Spleen (tissue), 7 donors: ENCODE data around the gene TOP3B.
"Not testable (repeated sequence)": the region's sequence is repeated elsewhere in the genome, so short reads cannot be mapped to it uniquely, and the experiment has no call there.

ENCODE experiments used
- POLR2AphosphoS5 ChIP-seq, 3 donors: sonication (generic); formaldehyde crosslinking; IDR thresholded peaks; one replicate each; pipeline ENCODE4 v1.5.1; 2017; ENCODE audit warnings: antibody characterized with exemption in 3 of 3
- TF ChIP-seq, protein P1 (sequence below), 11 experiments: fragments of 200-600 bp in 7 of 11; fragments of 450-650 bp in 4 of 11; sonication (generic) in 4 of 11; IDR thresholded peaks in 8 of 11; conservative IDR thresholded peaks in 3 of 11; 1 replicate in 7 of 11; 2 replicates in 4 of 11; pipeline versions ENCODE4 v1.4.0 to v1.8.0; 2016 to 2021; ENCODE audit warnings: antibody characterized with exemption in 11 of 11, inconsistent platforms in 4 of 11, mild to moderate bottlenecking in 1 of 11
- donor health status: DM: no; HTN: no; CAD: no; lungs with moderate emphysema.
- donor health status: DM: no; HTN: no; CAD: no.
- donor health status: DM: no; HTN: no; CAD: no.

DNA sequence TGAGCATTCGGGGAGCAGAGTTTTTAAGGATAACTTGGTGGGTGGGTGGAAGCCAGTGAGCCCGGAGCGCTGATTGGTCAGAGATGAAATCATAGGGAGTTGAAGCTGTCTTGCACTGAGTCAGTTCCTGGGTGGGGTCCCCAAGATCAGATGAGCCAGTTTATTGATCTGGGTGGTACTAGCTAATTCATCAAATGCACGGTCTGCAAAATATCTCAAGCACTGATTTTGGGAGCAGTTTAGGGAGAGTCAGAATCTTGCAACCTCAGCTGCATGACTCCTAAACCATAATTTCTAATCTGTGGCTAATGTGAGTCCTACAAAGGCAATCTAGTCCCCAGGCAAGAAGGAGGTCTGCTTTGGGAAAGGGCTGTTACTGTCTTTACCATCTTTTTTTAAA, 72.2 kb downstream of the TOP3B start:
- TF ChIP-seq, protein P1, sequence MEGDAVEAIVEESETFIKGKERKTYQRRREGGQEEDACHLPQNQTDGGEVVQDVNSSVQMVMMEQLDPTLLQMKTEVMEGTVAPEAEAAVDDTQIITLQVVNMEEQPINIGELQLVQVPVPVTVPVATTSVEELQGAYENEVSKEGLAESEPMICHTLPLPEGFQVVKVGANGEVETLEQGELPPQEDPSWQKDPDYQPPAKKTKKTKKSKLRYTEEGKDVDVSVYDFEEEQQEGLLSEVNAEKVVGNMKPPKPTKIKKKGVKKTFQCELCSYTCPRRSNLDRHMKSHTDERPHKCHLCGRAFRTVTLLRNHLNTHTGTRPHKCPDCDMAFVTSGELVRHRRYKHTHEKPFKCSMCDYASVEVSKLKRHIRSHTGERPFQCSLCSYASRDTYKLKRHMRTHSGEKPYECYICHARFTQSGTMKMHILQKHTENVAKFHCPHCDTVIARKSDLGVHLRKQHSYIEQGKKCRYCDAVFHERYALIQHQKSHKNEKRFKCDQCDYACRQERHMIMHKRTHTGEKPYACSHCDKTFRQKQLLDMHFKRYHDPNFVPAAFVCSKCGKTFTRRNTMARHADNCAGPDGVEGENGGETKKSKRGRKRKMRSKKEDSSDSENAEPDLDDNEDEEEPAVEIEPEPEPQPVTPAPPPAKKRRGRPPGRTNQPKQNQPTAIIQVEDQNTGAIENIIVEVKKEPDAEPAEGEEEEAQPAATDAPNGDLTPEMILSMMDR (IDR thresholded peaks at IDR 0.05 in 8 of 11, conservative IDR thresholded peaks at IDR 0.05 in 3 of 11): not testable (repeated sequence)
- TF ChIP-seq POLR2AphosphoS5 (IDR thresholded peaks at IDR 0.05): not testable (repeated sequence)
